Thyroid gland (tissue), 4 donors: Measurements from ENCODE around the gene SIRT7.

Experiments used
- CTCF ChIP-seq, 6 experiments: fragments of 200-600 bp in 3 of 6; fragments of 450-650 bp in 3 of 6; sonication (generic) in 3 of 6; IDR thresholded peaks; one replicate each; pipeline ENCODE4 v1.5.1; 2016 to 2019; ENCODE audit warnings: antibody characterized with exemption in 6 of 6, mild to moderate bottlenecking in 2 of 6, inconsistent platforms in 1 of 6, moderate library complexity in 1 of 6
- POLR2A ChIP-seq, 2 donors: fragments of 450-650 bp; IDR thresholded peaks; one replicate each; pipeline ENCODE4 v1.6.1; 2017; ENCODE audit warnings: antibody characterized with exemption in 2 of 2, mild to moderate bottlenecking in 2 of 2, moderate library complexity in 1 of 2

DNA sequence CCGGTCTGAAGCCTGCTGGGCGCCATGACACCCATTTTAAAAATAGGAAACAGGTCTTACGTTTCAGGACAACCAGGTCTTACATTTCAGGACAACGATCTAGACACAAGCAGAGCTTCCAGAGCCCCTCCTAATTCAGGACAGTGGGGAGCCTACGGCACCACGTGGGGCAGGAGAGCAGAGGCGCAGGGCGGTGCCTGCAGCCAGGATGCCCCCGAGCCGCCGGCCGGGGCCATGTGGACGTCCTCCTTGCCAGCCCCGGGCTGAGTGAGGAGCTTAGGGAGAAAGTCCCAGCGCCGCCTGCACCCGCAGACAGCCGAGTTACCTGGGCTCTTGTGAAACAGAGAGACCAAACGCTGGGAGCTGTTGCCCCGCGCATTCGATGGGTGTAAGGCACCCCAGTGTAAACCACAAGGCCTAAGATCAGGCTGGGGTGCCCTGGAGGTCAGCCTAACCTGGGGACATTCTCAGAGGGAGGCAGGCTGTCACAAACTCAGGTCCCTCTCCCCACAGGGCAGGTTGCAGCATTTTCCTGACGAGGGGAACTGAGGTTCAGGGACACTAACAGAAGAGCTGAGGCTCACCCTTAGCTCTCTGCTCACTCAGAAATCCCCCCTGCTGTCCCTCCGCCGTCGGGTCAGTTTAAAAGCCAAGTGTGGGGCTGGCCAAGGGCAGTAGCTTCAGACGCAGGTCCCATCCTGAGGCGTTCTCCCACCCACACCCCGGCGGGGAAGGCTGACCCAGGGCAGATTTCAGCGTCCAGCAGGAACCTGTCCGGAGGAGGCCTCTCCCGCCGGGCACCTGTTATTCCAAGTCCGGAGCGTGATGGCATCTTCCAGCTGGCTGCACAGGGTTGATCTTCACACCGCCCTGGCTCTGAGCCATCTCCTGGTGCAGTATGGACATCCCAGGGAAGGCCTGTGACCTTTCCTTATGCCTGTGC lies 44.8 kb upstream of the SIRT7 start:
- no peak for TF ChIP-seq CTCF (IDR thresholded peaks at IDR 0.05)
- no peak for TF ChIP-seq POLR2A (IDR thresholded peaks at IDR 0.05)
